Hematopoietic multipotent progenitor cell treated with erythropoietin and hydrocortisone succinate and interleukin-3 and kit ligand, for 15 days (in vitro differentiated cells): ENCODE measurements around the gene SMURF2.
"Not testable (repeated sequence)": the region's sequence is repeated elsewhere in the genome, so short reads cannot be mapped to it uniquely, and the experiment has no call there.

Experiments used
- DNase-seq: peaks from one replicate; pipeline ENCODE4 v3.0.0-alpha.2; 2015; ENCODE audit warnings: low spot score

The SMURF2 gene

GRCh38 chr17:64661976-64662773 is at the start of gene SMURF2:
TSS of gene SMURF2 (minus strand) at chr17:64662307. CDS start at chr17:64661880, 427 bp downstream.
- DNase-seq = peak; percentile 52

GRCh38 chr17:64709481-64709880 is 47.4 kb upstream of the SMURF2 start:
- DNase-seq = no peak

- no peak for DNase-seq
Measured at GRCh38 chr17:64707050-64707591, 45.0 kb upstream of the SMURF2 start.

- DNase-seq = no peak
Measured at GRCh38 chr17:64706224-64707049, 44.3 kb upstream of the SMURF2 start.

GRCh38 chr17:64702815-64703214 is 40.7 kb upstream of the SMURF2 start:
- no peak for DNase-seq

GRCh38 chr17:64698725-64699124 is 36.6 kb upstream of the SMURF2 start:
- no peak for DNase-seq

GRCh38 chr17:64694207-64694606 is 32.1 kb upstream of the SMURF2 start:
- no peak for DNase-seq

- no peak for DNase-seq
Measured at GRCh38 chr17:64692187-64692586, 30.1 kb upstream of the SMURF2 start.

GRCh38 chr17:64689106-64689505 is 27.0 kb upstream of the SMURF2 start:
- DNase-seq = no peak

GRCh38 chr17:64688481-64688880 is 26.4 kb upstream of the SMURF2 start:
- no peak for DNase-seq

- DNase-seq = no peak
Measured at GRCh38 chr17:64687961-64688360, 25.9 kb upstream of the SMURF2 start.

- no peak for DNase-seq
Measured at GRCh38 chr17:64687376-64687775, 25.3 kb upstream of the SMURF2 start.

- no peak for DNase-seq
Measured at GRCh38 chr17:64686705-64687104, 24.6 kb upstream of the SMURF2 start.

GRCh38 chr17:64685705-64686104 is 23.6 kb upstream of the SMURF2 start:
- no peak for DNase-seq

- DNase-seq = no peak
Measured at GRCh38 chr17:64683796-64684195, 21.7 kb upstream of the SMURF2 start.

GRCh38 chr17:64682261-64683181 is 20.4 kb upstream of the SMURF2 start:
- DNase-seq = no peak

- DNase-seq = no peak
Measured at GRCh38 chr17:64679710-64680216, 17.7 kb upstream of the SMURF2 start.

GRCh38 chr17:64676763-64677162 is 14.7 kb upstream of the SMURF2 start:
- no peak for DNase-seq

GRCh38 chr17:64670843-64671590 is 8.9 kb upstream of the SMURF2 start:
- DNase-seq = not testable (repeated sequence)

- DNase-seq = not testable (repeated sequence)
Measured at GRCh38 chr17:64667807-64668721, 6.0 kb upstream of the SMURF2 start.
